ENCODE results near the gene ERC2.

Gene ERC2

DNA sequence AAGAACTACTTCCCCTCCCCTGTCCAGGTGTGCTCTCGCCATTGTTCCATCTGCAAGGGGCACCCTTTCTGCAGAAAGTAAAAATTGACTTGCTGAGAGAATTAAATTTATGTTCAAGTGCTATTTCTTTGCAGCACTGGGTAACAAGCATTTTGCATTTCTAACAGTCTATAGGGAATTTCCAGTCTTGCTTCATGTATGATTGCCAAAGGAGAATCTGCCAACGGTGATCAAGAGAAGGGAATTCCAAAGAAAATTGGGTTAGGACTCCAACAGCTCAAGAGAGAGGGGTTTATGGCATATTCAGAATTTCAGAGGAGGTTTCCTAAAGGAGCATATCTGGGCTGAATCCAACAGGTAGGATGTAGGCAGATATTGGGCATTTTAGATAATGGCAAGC, 844.5 kb downstream of the ERC2 start:
- CTCF ChIA-PET: no interaction called here
- H3K36me3 Mint-ChIP-seq: no peaks in the 10 kb centered on the region
- H3K4me1 Mint-ChIP-seq: no peaks in the 10 kb centered on the region
- DNase-seq: no peak
- no peaks in the 10 kb centered on the region for H3K27me3 Mint-ChIP-seq
- no peaks in the 10 kb centered on the region for H3K9me3 Mint-ChIP-seq
- no peak overlapping the region for H3K4me3 Mint-ChIP-seq
- no peak overlapping the region for H3K27ac Mint-ChIP-seq

GRCh38 chr3:55622733-55623132, 845.5 kb downstream of the ERC2 start:
- H3K27me3 Mint-ChIP-seq: no peaks in the 10 kb centered on the region
- CTCF ChIA-PET: no interaction called here
- no peak overlapping the region for H3K4me3 Mint-ChIP-seq
- no peak overlapping the region for H3K27ac Mint-ChIP-seq
- H3K9me3 Mint-ChIP-seq: no peaks in the 10 kb centered on the region
- no peaks in the 10 kb centered on the region for H3K36me3 Mint-ChIP-seq
- no peaks in the 10 kb centered on the region for H3K4me1 Mint-ChIP-seq
- DNase-seq: no peak

- Mint-ChIP-seq H3K4me3 (no peak overlapping the region), H3K36me3 (no peaks in the 10 kb centered on the region), H3K4me1 (no peaks in the 10 kb centered on the region), H3K9me3 (no peaks in the 10 kb centered on the region), H3K27ac (no peak overlapping the region), H3K27me3 (no peaks in the 10 kb centered on the region)
- DNase-seq: no peak
- CTCF ChIA-PET: no interaction called here
Measured at GRCh38 chr3:55622116-55622515, 846.2 kb downstream of the ERC2 start.

- H3K27me3 Mint-ChIP-seq: no peaks in the 10 kb centered on the region
- H3K9me3 Mint-ChIP-seq: no peaks in the 10 kb centered on the region
- DNase-seq: no peak
- CTCF ChIA-PET: no interaction called here
- no peaks in the 10 kb centered on the region for H3K4me1 Mint-ChIP-seq
- no peak overlapping the region for H3K4me3 Mint-ChIP-seq
- H3K27ac Mint-ChIP-seq: no peak overlapping the region
- no peaks in the 10 kb centered on the region for H3K36me3 Mint-ChIP-seq
Measured at GRCh38 chr3:55621648-55622047, 846.6 kb downstream of the ERC2 start.

GRCh38 chr3:55621026-55621422, 847.2 kb downstream of the ERC2 start:
- no peak for DNase-seq
- Mint-ChIP-seq H3K4me1 (no peaks in the 10 kb centered on the region), H3K27ac (no peak overlapping the region), H3K36me3 (no peaks in the 10 kb centered on the region), H3K9me3 (no peaks in the 10 kb centered on the region), H3K4me3 (no peak overlapping the region), H3K27me3 (no peaks in the 10 kb centered on the region)
- CTCF ChIA-PET: no interaction called here

DNA sequence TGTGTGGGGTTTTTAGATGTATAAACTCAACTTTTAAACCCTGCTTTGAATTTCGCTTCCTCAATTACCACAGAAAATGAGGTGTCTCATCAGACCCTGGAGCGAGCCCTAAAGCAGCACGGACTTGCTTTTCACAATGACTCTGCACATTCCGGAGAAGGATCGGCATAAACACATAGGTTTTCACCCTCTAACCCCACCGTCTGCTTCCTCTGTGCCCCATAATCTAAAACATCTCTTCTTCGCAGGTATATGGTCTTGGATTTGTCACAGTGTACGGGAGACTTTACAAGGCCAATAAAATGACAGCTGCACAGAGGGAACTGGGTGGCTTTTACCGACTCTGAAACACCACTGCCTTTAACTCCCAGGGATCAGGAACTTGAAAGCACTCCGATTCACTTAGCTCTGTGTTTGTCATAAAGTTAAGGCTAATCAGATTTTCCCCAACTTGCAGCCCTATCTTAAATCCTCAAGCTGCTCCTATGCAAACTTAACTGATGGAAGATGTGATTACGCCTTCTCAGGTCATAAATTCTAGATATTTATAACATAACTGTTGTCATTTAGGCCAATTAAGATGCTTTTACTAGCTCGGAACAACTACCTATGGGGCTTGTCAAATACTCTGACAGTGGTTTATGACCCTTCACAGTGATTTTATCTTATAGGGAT, 847.8 kb downstream of the ERC2 start:
- H3K4me1 Mint-ChIP-seq: no peaks in the 10 kb centered on the region
- H3K27me3 Mint-ChIP-seq: no peaks in the 10 kb centered on the region
- no peaks in the 10 kb centered on the region for H3K36me3 Mint-ChIP-seq
- H3K4me3 Mint-ChIP-seq: no peak overlapping the region
- DNase-seq: no peak
- CTCF ChIA-PET: interaction anchor here (0.7 kb wide), 1 partner anchor 9 kb away, joined by 3 read pairs; no protein-coding TSS in a partner anchor
- H3K27ac Mint-ChIP-seq: no peak overlapping the region
- no peaks in the 10 kb centered on the region for H3K9me3 Mint-ChIP-seq

DNA sequence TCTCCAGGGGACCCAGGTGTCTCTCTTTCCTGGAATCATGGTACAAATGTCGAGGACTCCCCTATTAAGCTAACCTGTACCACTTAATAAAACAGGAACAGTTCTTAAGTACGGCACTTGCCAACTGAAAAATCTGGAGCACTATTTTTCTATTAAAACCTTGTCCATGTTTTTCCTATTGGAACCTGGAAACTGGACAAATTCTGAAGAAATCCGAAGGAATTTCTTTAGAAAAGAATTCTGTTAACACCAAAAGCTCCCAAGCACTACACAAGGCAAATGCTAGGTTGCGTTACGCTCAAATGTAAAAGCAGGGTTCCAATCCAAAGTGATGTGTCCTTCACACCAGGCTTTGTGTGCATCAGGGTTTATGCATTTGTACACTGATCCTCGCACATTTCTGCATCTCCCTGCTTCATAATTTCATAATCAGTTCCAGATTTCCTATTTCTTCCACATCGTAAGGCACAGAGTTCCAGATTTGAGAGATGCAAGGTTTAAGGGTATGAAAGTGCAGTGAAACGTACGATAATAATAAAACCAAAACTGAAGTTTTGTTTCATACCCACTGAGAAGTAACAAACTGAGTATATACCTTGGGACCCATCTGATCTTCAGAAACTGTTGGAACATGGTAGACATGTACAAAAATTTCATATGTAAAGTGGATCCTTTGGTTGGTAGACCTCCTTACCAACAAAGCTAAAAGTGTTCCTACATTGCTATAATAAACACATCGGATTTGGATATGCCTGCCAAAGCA, 849.0 kb downstream of the ERC2 start:
- CTCF ChIA-PET: no interaction called here
- DNase-seq: no peak
- no peak overlapping the region for H3K4me3 Mint-ChIP-seq
- no peak overlapping the region for H3K27ac Mint-ChIP-seq
- no peaks in the 10 kb centered on the region for H3K36me3 Mint-ChIP-seq
- H3K9me3 Mint-ChIP-seq: no peaks in the 10 kb centered on the region
- H3K4me1 Mint-ChIP-seq: no peaks in the 10 kb centered on the region
- H3K27me3 Mint-ChIP-seq: no peaks in the 10 kb centered on the region

GRCh38 chr3:55617385-55617784, 850.9 kb downstream of the ERC2 start:
- DNase-seq: no peak
- no peaks in the 10 kb centered on the region for H3K4me1 Mint-ChIP-seq
- H3K4me3 Mint-ChIP-seq: no peak overlapping the region
- CTCF ChIA-PET: no interaction called here
- no peaks in the 10 kb centered on the region for H3K9me3 Mint-ChIP-seq
- H3K27me3 Mint-ChIP-seq: no peaks in the 10 kb centered on the region
- no peaks in the 10 kb centered on the region for H3K36me3 Mint-ChIP-seq
- H3K27ac Mint-ChIP-seq: no peak overlapping the region

DNA sequence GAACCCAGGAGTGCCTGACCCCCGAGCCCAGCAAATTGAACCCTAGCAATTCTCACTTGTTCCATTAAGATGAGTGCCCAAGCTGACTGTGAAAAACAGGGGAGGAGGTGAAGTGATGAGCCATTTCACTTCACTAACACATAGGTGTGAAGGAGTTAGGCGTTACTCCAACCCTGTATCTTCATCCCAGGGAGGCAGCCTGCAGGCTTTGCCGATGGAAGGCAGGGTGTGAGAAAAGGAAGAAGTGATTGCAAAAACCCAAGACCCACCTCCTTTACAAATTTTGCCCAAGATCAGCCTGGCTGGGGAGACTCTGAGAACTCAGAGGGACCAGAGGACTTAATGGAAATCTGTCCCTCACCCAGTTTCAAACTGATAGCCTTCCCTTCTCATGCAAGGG, 851.5 kb downstream of the ERC2 start:
- DNase-seq: no peak
- Mint-ChIP-seq H3K9me3 (no peaks in the 10 kb centered on the region), H3K27me3 (no peaks in the 10 kb centered on the region), H3K36me3 (no peaks in the 10 kb centered on the region), H3K4me3 (no peak overlapping the region), H3K27ac (no peak overlapping the region), H3K4me1 (no peaks in the 10 kb centered on the region)
- CTCF ChIA-PET: no interaction called here

DNA sequence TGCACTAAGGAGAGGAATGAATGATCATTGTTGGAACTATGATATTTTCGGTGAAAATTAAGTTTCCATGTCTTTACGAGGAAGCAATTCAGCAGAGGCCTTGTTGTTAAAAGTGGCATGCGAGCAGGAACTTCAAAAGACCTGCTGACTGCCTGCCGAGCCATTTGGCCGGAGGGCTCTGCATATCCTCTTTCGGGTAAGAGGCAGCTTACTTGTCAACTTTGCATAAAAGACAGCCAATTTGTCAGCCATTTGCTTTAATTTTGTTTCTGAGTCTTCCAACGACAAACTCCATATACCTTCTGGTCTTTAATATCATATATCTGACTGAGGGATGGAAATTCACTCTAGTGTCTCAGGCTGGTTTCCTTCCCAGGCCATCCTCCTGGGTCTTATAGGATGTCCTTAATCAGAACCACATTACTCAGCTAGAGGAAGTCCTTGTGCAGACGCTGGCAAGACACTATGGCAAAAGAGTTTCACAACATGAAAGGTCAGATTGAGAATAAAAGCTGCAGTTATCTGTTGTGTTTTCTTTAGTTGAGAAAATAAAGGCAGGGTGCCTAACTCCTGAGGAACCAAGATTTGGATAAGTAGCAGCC, 852.5 kb downstream of the ERC2 start:
- H3K4me1 Mint-ChIP-seq: no peaks in the 10 kb centered on the region
- CTCF ChIA-PET: no interaction called here
- no peak overlapping the region for H3K4me3 Mint-ChIP-seq
- H3K9me3 Mint-ChIP-seq: no peaks in the 10 kb centered on the region
- no peak overlapping the region for H3K27ac Mint-ChIP-seq
- no peaks in the 10 kb centered on the region for H3K36me3 Mint-ChIP-seq
- H3K27me3 Mint-ChIP-seq: no peaks in the 10 kb centered on the region
- DNase-seq: no peak

GRCh38 chr3:55615039-55615693, 853.1 kb downstream of the ERC2 start:
- no peaks in the 10 kb centered on the region for H3K36me3 Mint-ChIP-seq
- no peaks in the 10 kb centered on the region for H3K27me3 Mint-ChIP-seq
- no peaks in the 10 kb centered on the region for H3K4me1 Mint-ChIP-seq
- CTCF ChIA-PET: no interaction called here
- no peaks in the 10 kb centered on the region for H3K9me3 Mint-ChIP-seq
- DNase-seq: no peak
- no peak overlapping the region for H3K27ac Mint-ChIP-seq
- no peak overlapping the region for H3K4me3 Mint-ChIP-seq

GRCh38 chr3:55611121-55611520, 857.1 kb downstream of the ERC2 start:
- Mint-ChIP-seq H3K4me1 (no peaks in the 10 kb centered on the region), H3K27me3 (no peaks in the 10 kb centered on the region), H3K4me3 (no peak overlapping the region), H3K9me3 (peaks cover 5% of the 10 kb centered on the region), H3K36me3 (no peaks in the 10 kb centered on the region), H3K27ac (no peak overlapping the region)
- CTCF ChIA-PET: no interaction called here
- DNase-seq: no peak

- Mint-ChIP-seq H3K27ac (no peak overlapping the region), H3K9me3 (peaks cover 5% of the 10 kb centered on the region)
- CTCF ChIA-PET: no interaction called here
Measured at GRCh38 chr3:55609230-55609827, 858.9 kb downstream of the ERC2 start.

GRCh38 chr3:55608301-55608937, 859.8 kb downstream of the ERC2 start:
- H3K27me3 Mint-ChIP-seq: no peaks in the 10 kb centered on the region
- no peak overlapping the region for H3K4me3 Mint-ChIP-seq
- H3K27ac Mint-ChIP-seq: no peak overlapping the region
- H3K36me3 Mint-ChIP-seq: no peaks in the 10 kb centered on the region
- CTCF ChIA-PET: no interaction called here
- no peaks in the 10 kb centered on the region for H3K4me1 Mint-ChIP-seq
- peaks cover 5% of the 10 kb centered on the region for H3K9me3 Mint-ChIP-seq
- no peak for DNase-seq

More at GRCh38 chr3:55609230-55609827, 858.9 kb downstream of the ERC2 start:
- H3K4me1 Mint-ChIP-seq: no peaks in the 10 kb centered on the region
- no peak overlapping the region for H3K4me3 Mint-ChIP-seq
- no peak for DNase-seq
- no peaks in the 10 kb centered on the region for H3K36me3 Mint-ChIP-seq
- H3K27me3 Mint-ChIP-seq: no peaks in the 10 kb centered on the region

All from activated naive CD4-positive, alpha-beta T cell treated with anti-CD3 and anti-CD28 coated beads, Interleukin-2, amount 10 ng/mL, durations not matched to agents 7 days and 5 days (primary cell).